GM23248 (cell line): ENCODE data around the gene YWHAG. TPM values are rescaled to one million over a fixed set of nuclear protein-coding genes. Genes with fewer than 3 reads are reported as not detected.
A peak's percentile ranks its signal among the peaks of the same experiment; 100 is the strongest.
"Not testable (repeated sequence)": the region's sequence is repeated elsewhere in the genome, so short reads cannot be mapped to it uniquely, and the experiment has no call there.

ENCODE experiments used
- DNase-seq: peaks from one replicate; pipeline ENCODE4 v3.0.0-alpha.2; 2015
- H2AFZ ChIP-seq: fragments of 200-600 bp; sonication (generic); 2 replicates; pipeline ENCODE4 v1.6.1; 2016; ENCODE audit warnings: antibody characterized with exemption
- H3F3A ChIP-seq: fragments of 200-600 bp; sonication (generic); 2 replicates; pipeline ENCODE4 v1.6.1; 2016; ENCODE audit warnings: mild to moderate bottlenecking, antibody characterized with exemption, mixed run types; ENCODE audit not compliant: insufficient read depth
- H3K27ac ChIP-seq: fragments of 200-600 bp; sonication (generic); 2 replicates; pipeline ENCODE4 v1.5.1; 2016; ENCODE audit warnings: mild to moderate bottlenecking
- H3K27me3 ChIP-seq: fragments of 200-600 bp; sonication (generic); replicated peaks from 2 replicates; pipeline ENCODE4 v1.6.1; 2016; ENCODE audit warnings: mild to moderate bottlenecking; ENCODE audit not compliant: insufficient read depth
- H3K36me3 ChIP-seq: fragments of 200-600 bp; sonication (generic); 2 replicates; pipeline ENCODE4 v1.6.1; 2016; ENCODE audit warnings: low read depth, mild to moderate bottlenecking
- H3K4me1 ChIP-seq: fragments of 200-600 bp; sonication (generic); 2 replicates; pipeline ENCODE4 v1.6.1; 2016; ENCODE audit warnings: mild to moderate bottlenecking; ENCODE audit not compliant: insufficient read depth
- H3K4me2 ChIP-seq: fragments of 200-600 bp; sonication (generic); one replicate; pipeline ENCODE4 v1.6.1; 2016; ENCODE audit warnings: mild to moderate bottlenecking; ENCODE audit not compliant: unreplicated experiment
- H3K4me3 ChIP-seq: fragments of 200-600 bp; sonication (generic); 2 replicates; pipeline ENCODE4 v1.5.1; 2016; ENCODE audit warnings: mild to moderate bottlenecking
- H3K79me2 ChIP-seq: fragments of 200-600 bp; sonication (generic); 2 replicates; pipeline ENCODE4 v1.6.1; 2016; ENCODE audit warnings: mild to moderate bottlenecking; ENCODE audit not compliant: insufficient read depth
- H3K9ac ChIP-seq: fragments of 200-600 bp; sonication (generic); 2 replicates; pipeline ENCODE4 v1.6.1; 2016; ENCODE audit warnings: mild to moderate bottlenecking
- H3K9me2 ChIP-seq: fragments of 200-600 bp; sonication (generic); 2 replicates; pipeline ENCODE4 v1.6.1; 2016; ENCODE audit warnings: mixed run types, mild to moderate bottlenecking, moderate library complexity; ENCODE audit not compliant: insufficient read depth
- H3K9me3 ChIP-seq: fragments of 200-600 bp; sonication (generic); one replicate; pipeline ENCODE4 v1.6.1; 2017; ENCODE audit warnings: low read depth
- H4K20me1 ChIP-seq: fragments of 200-600 bp; sonication (generic); 2 replicates; pipeline ENCODE4 v1.6.0; 2016; ENCODE audit not compliant: insufficient read depth
- EZH2 ChIP-seq: fragments of 200-600 bp; sonication (generic); IDR thresholded peaks from 2 replicates; pipeline ENCODE4 v1.6.1; 2018; ENCODE audit warnings: antibody characterized with exemption, mild to moderate bottlenecking; ENCODE audit not compliant: insufficient read depth, poor library complexity, severe bottlenecking
- EZH2phosphoT487 ChIP-seq: fragments of 200-600 bp; sonication (generic); IDR thresholded peaks from 2 replicates; pipeline ENCODE4 v1.6.1; 2018; ENCODE audit warnings: antibody characterized with exemption, moderate library complexity, mild to moderate bottlenecking, low read depth; ENCODE audit not compliant: insufficient read depth
- WGBS, 2 experiments: methylation state at CpG; one replicate each; pipeline ENCODE4 v1.1.6; 2015 to 2017; ENCODE audit warnings: low lambda C conversion rate in 2 of 2, low coverage in 1 of 2; ENCODE audit errors: missing lambda C conversion rate in 2 of 2; 5-methylcytosine and 5-hydroxymethylcytosine counted together
- in situ Hi-C: fragments of 300-500 bp; cut with MboI; formaldehyde crosslinking; loops from 2 replicates; pipeline ENCODE4 v1.15.0; 2020
- polyA plus RNA-seq: library from polyadenylated mRNA; unstranded; fragments of >200 nt; fragmentation: Nextera tagmentation; extraction: Ambion mirVana; gene quantifications from 2 replicates; pipeline ENCODE4 v1.2.1, GENCODE V29; 2016
- total RNA-seq: library from RNA; depleted of rRNA; stranded (reverse); fragments of >200 nt; shearing (Covaris generic); gene quantifications from 2 replicates; pipeline ENCODE4 v1.2.3, GENCODE V29; 2014

The YWHAG gene
- total and polyA plus RNA-seq, 2 experiments from 2014 or later: 28.4 to 56.0 TPM

DNA sequence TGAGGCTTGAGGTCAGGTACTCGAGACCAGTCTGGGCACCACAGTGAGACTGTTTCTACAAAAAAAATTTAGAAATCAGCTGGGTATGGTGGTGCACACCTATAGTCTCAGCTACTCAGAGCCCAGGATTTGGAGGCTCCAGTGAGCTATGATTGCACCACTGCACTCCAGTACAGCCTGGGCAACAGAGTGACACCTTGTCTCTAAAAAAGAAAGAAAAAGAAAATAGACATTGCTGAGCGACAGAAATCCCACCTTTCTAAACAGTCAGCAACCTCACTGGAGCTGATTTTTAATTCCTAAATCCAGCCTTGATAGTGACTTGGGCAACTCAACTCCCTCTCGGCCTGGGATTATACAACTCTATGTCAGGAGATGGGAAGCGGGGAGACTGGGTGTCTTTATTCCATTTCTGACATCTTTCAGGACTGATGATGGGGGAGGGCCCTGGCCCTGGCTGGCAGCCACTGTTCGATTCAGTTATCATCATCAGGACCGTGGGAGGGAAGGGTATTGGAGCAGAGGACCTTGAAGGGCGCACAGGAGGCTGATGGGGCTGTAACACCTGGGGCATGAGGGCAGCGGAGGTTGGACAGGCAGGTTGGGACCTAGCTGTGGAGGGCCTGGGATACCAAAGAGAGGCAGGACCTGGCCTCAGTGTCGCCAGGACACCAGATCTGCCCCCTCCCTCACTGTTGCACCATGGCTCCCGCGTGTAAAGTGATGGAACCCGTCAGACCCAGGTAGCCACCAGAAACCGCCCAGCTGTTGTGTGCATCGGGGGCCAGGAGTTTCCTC, 41.6 kb downstream of the YWHAG start:
- no peak for DNase-seq
- in situ Hi-C loops: no loop called here
- peak overlapping the region; percentile 88 for H2AFZ ChIP-seq
- H3K36me3 ChIP-seq: peaks cover 6% of the 10 kb centered on the region; the same call in 1 of the 2 replicates
- peaks cover 21% of the 10 kb centered on the region for H3K79me2 ChIP-seq
- peak overlapping the region; percentile 91 for H3K9ac ChIP-seq
- H3F3A ChIP-seq: peaks cover 31% of the 10 kb centered on the region
- no peaks in the 10 kb centered on the region for H3K9me3 ChIP-seq
- no peaks in the 10 kb centered on the region for H3K9me2 ChIP-seq
- 53 to 55% methylated on average over 13 to 14 of the region's 14 CpGs for WGBS, 2 experiments
- no peaks in the 10 kb centered on the region for H4K20me1 ChIP-seq
- peak overlapping the region; percentile 93 for H3K4me2 ChIP-seq
- H3K27ac ChIP-seq: peak overlapping the region; percentile 93
- H3K4me3 ChIP-seq: peak overlapping the region; percentile 83
- peaks cover 8% of the 10 kb centered on the region for H3K4me1 ChIP-seq
- TF ChIP-seq EZH2phosphoT487 (no peak), EZH2 (no peak)
- no peaks in the 10 kb centered on the region for H3K27me3 ChIP-seq

DNA sequence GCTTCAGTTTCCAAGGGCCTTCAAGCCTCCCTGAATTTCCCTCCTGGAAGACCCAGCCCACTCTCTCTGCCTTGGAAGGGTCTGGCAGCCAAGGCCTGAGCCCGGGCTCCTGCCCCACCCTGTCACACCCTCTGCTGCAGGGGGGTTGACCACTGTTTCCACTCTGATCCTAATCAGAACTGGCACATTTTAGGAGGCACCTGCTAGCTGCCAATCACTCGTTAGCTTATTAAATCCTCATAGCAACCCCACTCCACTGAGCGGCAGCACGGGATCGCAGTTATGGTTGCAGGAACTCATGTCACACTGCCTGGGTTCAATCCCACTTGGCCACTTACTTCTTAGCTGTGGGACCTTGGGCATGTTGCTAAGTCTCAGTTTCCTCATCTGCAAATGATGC, 43.4 kb downstream of the YWHAG start:
- H3K79me2 ChIP-seq: peaks cover 5% of the 10 kb centered on the region; the same call in 1 of the 2 replicates
- no peak overlapping the region for H2AFZ ChIP-seq
- DNase-seq: no peak
- in situ Hi-C loops: no loop called here
- H3K4me3 ChIP-seq: no peak overlapping the region
- no peaks in the 10 kb centered on the region for H3K9me2 ChIP-seq
- WGBS, 2 experiments: 66 to 70% methylated on average over 5 of the region's 5 CpGs
- no peak overlapping the region for H3K4me2 ChIP-seq
- no peaks in the 10 kb centered on the region for H3K9me3 ChIP-seq
- H3F3A ChIP-seq: peaks cover 15% of the 10 kb centered on the region
- no peak overlapping the region for H3K9ac ChIP-seq
- H4K20me1 ChIP-seq: no peaks in the 10 kb centered on the region
- H3K4me1 ChIP-seq: peaks cover 7% of the 10 kb centered on the region; the same call in 1 of the 2 replicates
- H3K27me3 ChIP-seq: no peaks in the 10 kb centered on the region
- H3K36me3 ChIP-seq: no peaks in the 10 kb centered on the region
- H3K27ac ChIP-seq: no peak overlapping the region
- TF ChIP-seq EZH2 (no peak), EZH2phosphoT487 (no peak)

DNA sequence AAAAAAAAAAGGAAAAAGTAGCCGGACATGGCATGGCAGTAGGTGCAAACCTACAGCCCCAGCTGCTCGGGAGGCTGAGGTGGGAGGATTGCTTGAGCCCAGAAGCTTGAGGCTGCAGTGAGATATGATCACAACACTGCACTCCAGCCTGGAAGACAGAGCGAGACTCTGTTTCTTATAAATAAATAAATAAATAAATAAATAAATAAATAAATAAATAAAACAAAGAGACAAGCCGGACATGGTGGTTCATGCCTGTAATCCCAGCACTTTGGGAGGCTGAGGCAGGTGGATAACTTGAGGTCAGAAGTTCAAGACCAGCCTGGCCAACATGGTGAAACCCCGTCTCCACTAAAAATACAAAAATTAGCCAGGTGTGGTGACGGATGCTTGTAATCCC, 44.1 kb downstream of the YWHAG start:
- H3K4me1 ChIP-seq, H3K4me2 ChIP-seq, H3K9me3 ChIP-seq, H3K27me3 ChIP-seq, H4K20me1 ChIP-seq, H3K79me2 ChIP-seq, H3F3A ChIP-seq, H2AFZ ChIP-seq, H3K9ac ChIP-seq, H3K9me2 ChIP-seq, DNase-seq, H3K4me3 ChIP-seq, H3K27ac ChIP-seq, H3K36me3 ChIP-seq: not testable (repeated sequence)
- WGBS, 2 experiments: 51 to 55% methylated on average over 6 of the region's 6 CpGs
- in situ Hi-C loops: loop anchor here (5.0 kb wide), 1 partner anchor 132 kb away; no protein-coding TSS in a partner anchor

DNA sequence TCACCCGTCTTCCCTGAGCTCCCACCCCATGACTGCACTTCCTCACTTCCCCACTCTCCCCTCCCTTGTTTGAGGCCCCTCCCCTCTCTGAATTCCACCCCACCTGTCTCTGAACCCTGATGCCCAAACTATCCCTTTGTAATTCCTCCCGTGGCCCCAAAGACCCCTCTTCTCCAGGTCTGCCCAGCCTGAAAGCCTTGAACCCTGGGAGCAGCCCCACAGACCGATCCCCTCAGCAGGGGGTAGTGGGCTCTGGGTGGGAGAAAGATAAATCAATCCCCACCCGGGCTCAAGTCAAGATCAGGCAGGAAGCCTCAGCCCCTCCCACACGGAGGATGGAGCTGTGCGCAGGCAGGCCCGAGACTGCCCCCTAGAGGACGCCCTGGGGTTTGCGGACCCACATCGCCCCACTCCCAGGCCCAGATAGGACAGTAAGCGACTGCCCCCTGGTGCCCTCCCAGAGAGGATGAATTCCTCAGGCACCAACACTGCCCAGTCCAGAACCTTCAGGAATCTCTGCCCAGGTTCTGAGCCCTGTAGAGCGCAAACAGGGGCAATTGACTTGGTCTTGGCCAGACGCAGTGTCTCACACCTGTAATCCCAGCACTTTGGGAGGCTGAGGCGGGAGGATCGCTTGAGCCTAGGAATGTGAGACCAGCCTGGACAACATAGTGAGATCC, 44.6 kb downstream of the YWHAG start:
- H3K4me1 ChIP-seq: peaks cover 5% of the 10 kb centered on the region; the same call in 1 of the 2 replicates
- no peaks in the 10 kb centered on the region for H3K36me3 ChIP-seq
- no peaks in the 10 kb centered on the region for H3K9me2 ChIP-seq
- peak; percentile 93 for DNase-seq
- H3K27me3 ChIP-seq: no peaks in the 10 kb centered on the region
- TF ChIP-seq EZH2 (no peak), EZH2phosphoT487 (no peak)
- 8 to 13% methylated on average over 15 of the region's 15 CpGs for WGBS, 2 experiments
- no peak overlapping the region for H3K4me2 ChIP-seq
- in situ Hi-C loops: loop anchor here (5.0 kb wide), 1 partner anchor 132 kb away; no protein-coding TSS in a partner anchor
- H2AFZ ChIP-seq: peak overlapping the region; percentile 75; the same call in 1 of the 2 replicates
- 0 out of 2 replicates have a peak, but pooled peaks cover under 1% of the 10 kb centered on the region for H3K79me2 ChIP-seq
- no peaks in the 10 kb centered on the region for H3K9me3 ChIP-seq
- H3K4me3 ChIP-seq: no peak overlapping the region
- peaks cover 4% of the 10 kb centered on the region for H3F3A ChIP-seq
- H3K9ac ChIP-seq: no peak overlapping the region
- H3K27ac ChIP-seq: no peak overlapping the region
- no peaks in the 10 kb centered on the region for H4K20me1 ChIP-seq

DNA sequence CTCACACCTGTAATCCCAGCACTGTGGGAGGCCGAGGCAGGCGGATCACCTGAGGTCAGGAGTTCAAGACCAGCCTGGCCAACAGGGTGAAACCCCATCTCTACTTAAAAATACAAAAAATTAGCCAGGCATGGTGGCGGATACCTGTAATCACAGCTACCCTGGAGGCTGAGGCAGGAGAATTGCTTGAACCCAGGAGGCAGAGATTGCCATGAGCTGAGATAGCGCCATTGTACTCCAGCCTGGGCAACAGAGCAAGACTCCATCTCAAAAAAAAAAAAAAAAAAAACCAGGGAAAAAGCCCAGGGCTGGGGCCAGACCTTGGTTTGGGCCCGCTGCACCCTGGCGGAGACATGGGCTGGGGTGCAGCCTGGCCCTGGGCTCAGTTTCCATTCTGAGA, 47.0 kb downstream of the YWHAG start:
- not testable (repeated sequence) for H3K4me1 ChIP-seq, DNase-seq, H3K9me3 ChIP-seq, H3K4me3 ChIP-seq, H3K36me3 ChIP-seq, H3K4me2 ChIP-seq, H3F3A ChIP-seq, H3K27ac ChIP-seq, H4K20me1 ChIP-seq, H3K9ac ChIP-seq, H3K27me3 ChIP-seq, H2AFZ ChIP-seq, H3K79me2 ChIP-seq, H3K9me2 ChIP-seq
- in situ Hi-C loops: loop anchor here (5.0 kb wide), 1 partner anchor 130 kb away; no protein-coding TSS in a partner anchor
- WGBS, 2 experiments: 84 to 94% methylated on average over 6 of the region's 6 CpGs
